Type B pancreatic cell (in vitro differentiated cells): ENCODE data around the gene TMEM107. TPM values are rescaled to one million over a fixed set of nuclear protein-coding genes. Genes with fewer than 3 reads are reported as not detected.

Source experiments
- DNase-seq: peaks from one replicate; pipeline ENCODE4 v3.0.0; 2021; ENCODE audit warnings: mixed read lengths; ENCODE audit not compliant: unreplicated experiment; ENCODE audit errors: extremely low spot score
- H3K27ac Mint-ChIP-seq: 2 replicates; pipeline ENCODE4 v1.8.0; 2021; ENCODE audit warnings: mild to moderate bottlenecking, mixed read lengths
- H3K27me3 Mint-ChIP-seq: 2 replicates; pipeline ENCODE4 v1.8.0; 2021; ENCODE audit warnings: mixed read lengths
- H3K36me3 Mint-ChIP-seq: 2 replicates; pipeline ENCODE4 v1.8.0; 2021; ENCODE audit warnings: mixed read lengths
- H3K4me1 Mint-ChIP-seq: one replicate; pipeline ENCODE4 v1.8.0; 2021; ENCODE audit warnings: mixed read lengths; ENCODE audit not compliant: unreplicated experiment
- H3K4me3 Mint-ChIP-seq: 2 replicates; pipeline ENCODE4 v1.8.0; 2021; ENCODE audit warnings: mild to moderate bottlenecking, mixed read lengths
- H3K9me3 Mint-ChIP-seq: 2 replicates; pipeline ENCODE4 v1.8.0; 2021; ENCODE audit warnings: mixed read lengths
- CTCF ChIP-seq: fragments of 200-600 bp; sonication (generic); conservative IDR thresholded peaks from 2 replicates; pipeline ENCODE4 v1.5.0; 2021; ENCODE audit warnings: antibody characterized with exemption, mild to moderate bottlenecking
- total RNA-seq: library from RNA; stranded (reverse); gene quantifications from 2 replicates; pipeline ENCODE4 v1.2.1, GENCODE V29; 2021; ENCODE audit warnings: low replicate concordance

The TMEM107 gene
- total RNA-seq, 1 donor from 2014 or later = 22.1 TPM

- Mint-ChIP-seq H3K27me3 (peaks cover 4% of the 10 kb centered on the region), H3K9me3 (no peaks in the 10 kb centered on the region), H3K27ac (no peak within 1 kb of the TSS), H3K4me3 (peak within 1 kb of the TSS; percentile 97), H3K36me3 (no peaks in the 10 kb centered on the region), H3K4me1 (peaks cover 21% of the 10 kb centered on the region)
- peak; percentile 95 for DNase-seq
- TF ChIP-seq CTCF = no peak
These were observed 23.9 kb downstream of the TMEM107 start, which contains the start of gene PER1 for GRCh38 chr17:8152112-8152775. Gene PER1, minus strand, starts transcription at chr17:8152404. Its CDS starts 1,698 bp downstream, at chr17:8150706.

GRCh38 chr17:8151641-8152111 lies 24.5 kb downstream of the TMEM107 start:
- no peak overlapping the region for H3K27ac Mint-ChIP-seq
- H3K4me1 Mint-ChIP-seq = peaks cover 21% of the 10 kb centered on the region
- TF ChIP-seq CTCF = no peak
- no peak for DNase-seq
- peaks cover 4% of the 10 kb centered on the region for H3K27me3 Mint-ChIP-seq
- no peaks in the 10 kb centered on the region for H3K9me3 Mint-ChIP-seq
- H3K36me3 Mint-ChIP-seq = no peaks in the 10 kb centered on the region
- H3K4me3 Mint-ChIP-seq = peak overlapping the region; percentile 97

- no peak for TF ChIP-seq CTCF
- Mint-ChIP-seq H3K4me3 (peak overlapping the region; percentile 97), H3K27me3 (peaks cover 4% of the 10 kb centered on the region)
These were observed 25.0 kb downstream of the TMEM107 start for GRCh38 chr17:8151120-8151640.

GRCh38 chr17:8150194-8151119 lies 25.7 kb downstream of the TMEM107 start:
- TF ChIP-seq CTCF = no peak
- Mint-ChIP-seq H3K4me1 (peaks cover 21% of the 10 kb centered on the region), H3K4me3 (peak overlapping the region; percentile 97), H3K36me3 (no peaks in the 10 kb centered on the region), H3K27me3 (peaks cover 4% of the 10 kb centered on the region), H3K9me3 (no peaks in the 10 kb centered on the region), H3K27ac (no peak overlapping the region)
- DNase-seq = no peak

More at GRCh38 chr17:8151120-8151640, 25.0 kb downstream of the TMEM107 start:
- H3K4me1 Mint-ChIP-seq = peaks cover 21% of the 10 kb centered on the region
- H3K27ac Mint-ChIP-seq = no peak overlapping the region
- no peaks in the 10 kb centered on the region for H3K36me3 Mint-ChIP-seq
- no peaks in the 10 kb centered on the region for H3K9me3 Mint-ChIP-seq
- no peak for DNase-seq

GRCh38 chr17:8149419-8150193 lies 26.6 kb downstream of the TMEM107 start:
- H3K4me3 Mint-ChIP-seq = no peak overlapping the region
- DNase-seq = no peak
- peaks cover 21% of the 10 kb centered on the region for H3K4me1 Mint-ChIP-seq
- no peak for TF ChIP-seq CTCF
- peaks cover 4% of the 10 kb centered on the region for H3K27me3 Mint-ChIP-seq
- no peaks in the 10 kb centered on the region for H3K36me3 Mint-ChIP-seq
- peak overlapping the region; percentile 31 for H3K27ac Mint-ChIP-seq
- H3K9me3 Mint-ChIP-seq = no peaks in the 10 kb centered on the region
